D341Med (cell line): ENCODE results near the gene CFAP92.

Experiments
- DNase-seq: peaks from one replicate; pipeline ENCODE4 v3.0.0; 2012; ENCODE audit warnings: low spot score

Gene CFAP92

DNA sequence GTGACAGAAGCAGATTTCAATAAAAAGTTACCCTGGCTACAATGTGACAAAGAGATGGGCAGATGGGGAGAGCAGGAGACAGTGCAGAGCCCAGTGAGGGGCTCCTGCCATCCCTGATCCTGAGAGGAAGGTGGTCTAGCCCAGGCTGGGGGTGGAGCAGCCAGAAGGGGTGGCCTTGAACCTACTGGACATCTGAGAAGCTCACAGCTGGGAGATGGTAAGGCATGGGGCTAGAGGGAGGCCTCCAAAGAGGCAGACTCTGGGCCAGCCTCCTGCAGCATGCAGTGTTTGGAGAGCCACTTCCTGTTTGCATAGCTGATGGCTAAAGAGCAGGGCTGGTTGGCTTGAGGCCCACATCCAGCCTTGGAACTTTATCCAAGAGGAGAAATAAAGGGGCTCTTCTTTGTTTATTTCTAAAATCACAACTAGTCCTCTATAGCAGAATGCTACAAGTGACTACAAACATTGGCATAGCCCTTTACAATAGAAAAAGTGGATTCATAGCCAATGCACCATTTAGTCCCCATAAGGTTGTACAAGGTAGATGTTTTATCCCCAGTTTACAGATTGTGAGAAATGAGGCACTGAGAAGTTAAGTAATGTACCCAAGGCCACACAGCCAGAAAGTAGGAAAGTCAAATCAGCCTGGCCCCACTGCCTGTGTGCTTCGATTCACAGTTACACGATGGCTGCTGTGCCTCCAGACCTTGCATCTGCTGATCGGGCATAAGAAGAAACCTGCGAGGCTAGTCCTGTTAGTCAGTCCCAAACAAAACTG, 11.8 kb upstream of the CFAP92 start:
- DNase-seq = no peak

DNA sequence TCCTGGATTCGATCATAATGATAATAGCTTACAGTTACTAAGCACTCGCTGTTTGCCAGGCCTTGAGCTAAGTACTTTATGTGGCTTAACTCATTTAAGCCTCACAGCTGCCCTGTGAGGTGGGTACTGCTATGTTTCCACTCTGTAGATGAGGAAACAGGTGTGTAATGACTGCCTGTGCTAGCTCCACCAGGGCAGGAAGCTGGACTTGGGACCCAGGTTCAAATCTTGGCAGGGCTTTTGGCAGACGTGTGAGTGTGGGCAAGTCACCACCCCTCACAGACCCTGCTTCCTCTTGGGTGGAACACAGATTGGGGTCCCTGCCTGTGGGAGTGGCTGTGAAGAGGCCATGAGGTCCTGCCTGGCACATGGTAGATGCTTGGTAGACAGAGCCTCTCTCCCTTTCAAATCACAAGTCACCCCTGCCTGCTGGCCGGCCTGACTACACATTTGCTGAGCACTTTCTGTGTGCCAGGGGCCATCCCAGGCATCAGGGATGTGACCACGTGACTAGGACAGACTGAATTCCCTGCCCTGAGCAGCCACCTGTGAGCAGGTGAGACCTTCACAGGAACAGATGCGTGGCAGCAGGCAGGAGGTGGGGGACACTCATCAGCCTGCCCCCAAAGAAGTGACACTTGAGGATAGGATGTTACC, 10.9 kb upstream of the CFAP92 start:
- DNase-seq = no peak

DNA sequence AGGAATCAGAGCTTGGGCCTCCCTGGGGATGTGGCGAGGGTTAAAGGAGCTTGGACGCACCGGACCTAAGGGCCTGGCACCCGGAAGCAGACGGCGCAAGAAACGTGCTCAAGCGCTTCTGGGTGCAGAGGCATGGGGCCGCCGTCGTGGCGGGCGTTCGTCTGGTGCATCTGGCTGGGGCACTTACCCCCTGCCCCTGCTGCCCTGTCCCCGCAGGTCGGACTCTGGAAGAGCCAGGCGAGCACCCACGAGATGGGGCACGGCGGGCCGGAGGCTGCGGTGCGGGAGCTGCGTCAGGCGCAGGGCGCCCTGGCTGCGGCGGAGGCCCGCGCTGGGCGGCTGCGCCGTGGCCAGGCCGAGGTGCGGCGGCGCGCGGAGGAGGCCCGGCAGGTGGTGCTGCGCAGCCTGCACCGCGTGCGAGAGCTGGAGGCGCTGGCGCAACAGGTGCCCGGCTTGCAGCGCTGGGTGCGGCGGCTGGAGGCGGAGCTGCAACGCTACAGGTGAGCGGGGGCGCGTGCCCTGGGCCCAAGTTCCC, 9.8 kb upstream of the CFAP92 start:
- DNase-seq = peak; percentile 84

DNA sequence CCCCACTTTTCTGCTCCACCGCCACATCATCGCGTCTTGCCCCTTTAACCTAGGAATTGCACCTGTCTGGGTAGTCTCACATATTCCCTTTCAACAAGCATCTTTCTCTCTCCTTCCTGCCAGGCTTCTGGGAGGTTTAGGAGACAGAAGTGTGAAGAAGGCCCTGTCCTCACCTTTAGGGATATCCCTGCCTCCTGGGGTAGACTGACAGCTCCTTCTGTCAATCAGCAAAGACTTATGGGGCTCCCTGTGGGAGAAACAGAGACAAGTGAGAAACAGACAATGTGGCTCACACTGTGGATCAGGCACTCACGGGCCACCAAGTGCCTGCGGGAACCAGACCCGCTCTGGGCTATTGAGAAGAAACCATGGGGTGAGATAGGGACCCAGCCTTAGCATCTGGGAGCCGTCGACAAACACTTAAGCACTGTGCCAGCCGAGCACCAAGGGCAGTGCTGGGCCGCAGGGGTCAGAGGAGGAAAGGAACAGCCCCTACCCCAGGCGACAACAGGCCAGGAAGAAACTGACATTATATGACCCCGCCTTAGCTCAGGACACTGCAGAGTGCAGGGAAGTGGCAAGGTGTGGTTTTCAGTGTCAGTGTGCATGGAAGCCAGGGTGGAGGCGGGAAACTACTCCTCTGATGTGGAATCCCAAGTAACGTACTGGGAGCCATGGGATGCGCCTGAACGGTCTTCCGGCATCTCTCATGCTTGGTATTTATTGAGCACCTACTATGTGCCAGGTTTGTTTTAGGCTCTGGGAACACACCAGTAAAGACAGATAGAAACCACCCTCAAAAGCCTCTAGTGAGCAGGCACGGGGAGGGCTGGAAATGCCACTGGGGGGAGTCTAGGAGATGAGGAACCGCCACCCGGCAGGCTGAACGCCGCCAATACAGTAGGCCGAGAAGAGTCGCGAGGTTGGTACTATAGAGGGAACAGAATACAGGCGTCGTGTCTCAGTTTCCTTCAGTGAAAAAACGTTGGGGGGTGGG, 9.0 kb upstream of the CFAP92 start:
- no peak for DNase-seq

DNA sequence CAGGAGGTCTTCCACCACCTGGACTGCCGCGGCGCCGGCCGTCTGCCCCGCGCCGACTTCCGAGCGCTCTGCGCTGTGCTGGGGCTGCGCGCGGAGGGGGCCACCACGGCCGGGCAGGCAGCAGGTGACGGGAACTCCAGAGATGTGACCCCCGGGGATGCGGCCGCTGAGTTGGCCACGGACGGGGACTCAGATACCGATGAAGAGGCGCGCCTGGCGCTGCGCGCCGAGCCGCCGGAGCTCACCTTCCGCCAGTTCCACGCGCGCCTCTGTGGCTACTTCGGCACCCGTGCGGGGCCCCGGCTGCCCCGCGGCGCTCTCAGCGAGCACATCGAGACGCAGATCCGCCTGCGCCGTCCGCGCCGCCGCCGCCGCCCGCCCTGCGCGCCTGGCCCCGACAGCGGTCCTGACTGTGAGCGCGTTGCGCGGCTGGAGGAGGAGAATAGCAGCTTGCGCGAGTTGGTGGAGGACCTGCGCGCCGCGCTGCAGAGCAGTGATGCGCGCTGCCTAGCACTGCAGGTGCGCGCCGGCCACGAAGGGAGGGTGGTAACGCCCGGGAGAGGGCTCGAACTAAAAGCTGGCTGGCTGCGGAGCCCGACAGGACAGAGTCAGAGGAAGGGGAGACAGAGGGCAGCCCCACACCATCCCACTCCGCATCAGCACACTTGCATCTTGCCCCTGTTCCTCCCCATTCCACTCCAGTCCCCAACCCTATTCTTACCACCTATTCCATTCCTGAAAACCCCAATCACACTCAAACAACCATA, 8.1 kb upstream of the CFAP92 start:
- peak; percentile 64 for DNase-seq

DNA sequence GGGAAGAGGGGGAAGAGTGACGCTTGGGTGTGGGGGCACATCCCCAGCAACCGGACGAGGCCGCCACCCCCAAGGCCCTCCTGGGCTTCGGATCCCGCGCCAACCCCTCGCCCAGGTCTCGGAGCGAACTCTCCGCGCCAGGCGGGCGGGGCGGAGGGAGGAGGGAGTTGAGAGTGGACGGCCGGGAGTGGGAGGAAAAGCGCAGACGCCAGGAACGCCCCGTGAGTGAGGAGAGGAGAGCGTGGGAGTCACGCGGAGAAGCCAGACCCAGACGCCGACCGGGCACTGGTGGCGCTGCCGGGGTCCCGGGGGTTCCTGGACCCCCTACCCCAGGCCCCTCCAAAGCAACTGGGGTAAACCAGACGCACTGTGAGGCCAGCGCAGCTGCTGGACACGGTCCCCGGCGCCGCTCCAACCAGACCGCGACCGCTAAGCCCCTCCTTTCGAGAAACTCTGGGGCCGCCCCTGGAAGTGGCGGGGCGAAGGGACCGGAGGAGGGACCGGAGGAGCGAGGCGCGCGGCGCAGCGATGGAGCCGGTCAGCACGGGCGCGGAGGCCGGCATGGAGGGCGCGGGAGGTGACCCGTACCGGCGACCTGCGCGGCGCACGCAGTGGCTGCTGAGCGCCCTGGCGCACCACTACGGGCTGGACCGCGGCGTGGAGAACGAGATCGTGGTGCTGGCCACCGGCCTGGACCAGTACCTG, 7.4 kb upstream of the CFAP92 start, which contains the start of gene EFCC1:
Gene EFCC1, plus strand, starts transcription at position 204 of the 705 bp plus-strand sequence. Its CDS starts 325 bp downstream, at position 529.
- DNase-seq = no peak

DNA sequence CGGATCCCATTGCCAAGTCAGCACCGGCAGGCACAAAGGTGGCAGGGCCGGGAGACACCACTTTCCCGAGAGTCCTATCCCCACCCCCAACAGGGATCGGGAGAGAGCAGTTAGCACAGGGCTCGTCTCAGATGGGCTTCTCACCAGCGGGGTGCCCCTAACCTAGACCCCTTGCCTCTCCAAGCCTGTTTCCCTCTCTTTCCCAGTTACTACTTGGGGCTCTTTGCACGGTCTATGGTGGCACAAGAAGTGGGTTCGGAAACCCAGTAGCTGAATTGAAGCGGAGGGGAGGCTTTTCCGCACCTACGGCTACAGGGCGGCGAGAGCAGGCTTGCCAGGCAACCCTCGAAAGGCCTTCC, 6.8 kb upstream of the CFAP92 start:
- no peak for DNase-seq

DNA sequence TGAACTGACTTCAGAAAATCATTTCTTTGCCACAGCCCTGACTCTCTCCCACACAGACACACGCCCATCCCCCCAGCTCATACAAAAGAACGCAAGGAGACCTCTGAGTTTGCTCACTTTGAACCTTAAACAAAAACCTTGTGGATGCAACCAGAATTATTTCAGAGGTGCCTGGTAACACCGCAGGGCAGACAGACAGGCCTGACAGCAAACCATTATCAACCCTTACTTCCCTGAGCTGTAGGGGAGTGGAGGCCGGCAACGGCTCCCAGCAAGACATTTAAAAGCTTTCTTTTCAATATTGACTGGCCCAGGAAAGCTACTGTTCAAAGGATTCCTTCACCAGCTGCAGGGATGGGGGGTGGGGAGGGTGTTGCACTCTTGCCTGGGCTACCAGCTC, 5.2 kb upstream of the CFAP92 start:
- no peak for DNase-seq

DNA sequence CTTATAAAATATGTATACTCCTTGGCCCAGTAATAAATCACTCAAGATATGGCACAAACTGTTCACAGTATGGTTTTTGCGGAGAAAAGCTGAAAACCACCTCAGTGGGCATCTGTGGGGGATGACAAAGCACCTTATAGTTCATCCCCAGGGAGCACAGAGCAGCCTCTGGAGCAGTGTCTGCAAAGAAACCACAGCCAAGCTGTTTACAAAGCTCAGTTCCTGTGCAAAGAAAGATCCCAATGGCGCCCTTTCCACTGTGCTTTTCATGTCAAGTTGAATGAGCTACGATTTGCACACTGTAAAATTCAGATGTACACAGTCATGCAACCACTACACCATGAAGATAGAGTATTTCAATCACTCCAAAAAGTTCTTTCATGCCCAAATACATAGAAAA, 4.7 kb upstream of the CFAP92 start:
- DNase-seq = no peak

DNA sequence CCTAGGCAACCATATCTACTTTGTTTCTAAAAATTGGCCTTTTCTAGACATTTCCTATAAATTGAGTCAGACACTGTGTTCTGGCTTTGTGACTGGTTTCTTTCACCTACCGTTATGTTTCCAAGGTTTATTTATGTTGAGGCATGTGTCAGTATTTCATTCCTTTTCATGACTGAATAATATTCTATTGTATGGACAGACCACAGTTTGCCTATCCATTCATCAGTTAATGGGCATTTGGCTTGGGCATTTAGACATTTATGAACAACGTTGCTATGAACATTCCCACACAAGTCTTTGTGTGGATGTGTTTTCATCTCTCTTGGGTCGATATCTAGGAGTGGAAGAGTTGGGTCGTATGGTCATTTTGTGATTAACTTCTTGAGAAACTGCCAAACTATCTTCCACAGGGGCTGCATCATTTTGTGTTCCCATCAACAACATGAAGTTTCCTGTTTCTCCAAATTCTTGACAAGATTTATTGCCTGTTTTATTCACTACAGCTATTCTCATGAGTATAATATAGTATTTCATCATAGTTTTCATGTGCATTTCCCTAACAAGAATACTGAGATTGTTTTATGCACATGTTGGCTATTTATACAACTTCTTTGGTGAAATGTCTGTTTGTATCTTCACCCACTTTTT, 3.7 kb upstream of the CFAP92 start:
- DNase-seq = no peak

DNA sequence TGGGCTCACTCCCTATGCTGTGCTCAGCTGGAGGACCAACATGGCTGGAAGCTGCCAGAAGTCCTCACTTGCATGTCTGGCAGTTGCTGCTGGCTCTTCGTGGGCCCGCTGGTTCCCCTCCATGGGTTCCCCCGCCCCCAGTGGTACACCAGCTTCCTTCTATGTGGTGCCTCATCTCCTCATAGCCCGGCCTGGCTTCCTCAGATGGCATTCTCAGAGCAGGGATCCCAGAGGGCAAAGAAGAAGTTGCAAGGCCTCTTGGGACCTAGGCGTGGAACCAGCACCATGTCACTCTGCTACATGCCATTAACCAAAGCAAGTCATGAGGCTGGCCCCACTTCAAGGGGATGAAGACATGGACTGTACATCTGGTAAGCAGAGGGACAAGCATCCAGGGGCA, 2.9 kb upstream of the CFAP92 start:
- no peak for DNase-seq

DNA sequence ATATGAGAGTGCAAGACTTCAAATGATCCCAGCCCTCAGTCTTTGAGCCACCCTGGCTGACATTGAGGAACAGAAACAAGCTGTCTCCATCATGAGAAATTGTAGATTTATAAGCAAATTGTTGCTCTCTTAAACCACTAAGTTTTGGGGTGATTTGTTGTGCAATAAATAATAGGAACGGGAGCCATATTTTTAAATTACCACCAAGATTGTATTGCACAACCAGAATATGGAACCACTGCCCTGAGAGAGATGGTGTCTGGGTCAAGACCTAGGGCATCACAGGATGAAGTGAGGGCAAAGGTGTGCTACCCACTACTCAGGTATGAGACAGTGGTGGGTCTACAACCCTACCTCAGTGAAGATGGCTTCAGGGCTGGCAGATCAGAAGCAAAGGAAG, 2.3 kb upstream of the CFAP92 start:
- no peak for DNase-seq

DNA sequence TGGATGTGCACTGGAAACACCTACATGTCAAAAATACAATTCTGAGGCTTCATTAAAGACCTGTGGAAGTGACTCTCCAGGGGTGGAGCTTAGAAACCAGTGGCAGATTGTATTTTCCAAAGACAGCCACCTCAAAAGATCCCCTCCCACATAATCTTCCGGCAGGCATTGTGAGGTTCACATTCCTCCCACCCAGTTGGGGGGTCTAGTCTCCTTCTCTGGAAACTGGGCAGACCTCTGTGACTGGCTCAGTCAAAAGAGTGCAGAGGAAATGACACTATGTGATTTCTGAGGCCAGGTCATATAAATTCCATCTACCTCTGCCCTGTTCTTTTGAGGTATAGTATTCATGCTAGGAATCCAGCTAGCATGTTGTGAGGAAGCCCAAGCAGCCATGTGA, 1.9 kb upstream of the CFAP92 start:
- DNase-seq = no peak

DNA sequence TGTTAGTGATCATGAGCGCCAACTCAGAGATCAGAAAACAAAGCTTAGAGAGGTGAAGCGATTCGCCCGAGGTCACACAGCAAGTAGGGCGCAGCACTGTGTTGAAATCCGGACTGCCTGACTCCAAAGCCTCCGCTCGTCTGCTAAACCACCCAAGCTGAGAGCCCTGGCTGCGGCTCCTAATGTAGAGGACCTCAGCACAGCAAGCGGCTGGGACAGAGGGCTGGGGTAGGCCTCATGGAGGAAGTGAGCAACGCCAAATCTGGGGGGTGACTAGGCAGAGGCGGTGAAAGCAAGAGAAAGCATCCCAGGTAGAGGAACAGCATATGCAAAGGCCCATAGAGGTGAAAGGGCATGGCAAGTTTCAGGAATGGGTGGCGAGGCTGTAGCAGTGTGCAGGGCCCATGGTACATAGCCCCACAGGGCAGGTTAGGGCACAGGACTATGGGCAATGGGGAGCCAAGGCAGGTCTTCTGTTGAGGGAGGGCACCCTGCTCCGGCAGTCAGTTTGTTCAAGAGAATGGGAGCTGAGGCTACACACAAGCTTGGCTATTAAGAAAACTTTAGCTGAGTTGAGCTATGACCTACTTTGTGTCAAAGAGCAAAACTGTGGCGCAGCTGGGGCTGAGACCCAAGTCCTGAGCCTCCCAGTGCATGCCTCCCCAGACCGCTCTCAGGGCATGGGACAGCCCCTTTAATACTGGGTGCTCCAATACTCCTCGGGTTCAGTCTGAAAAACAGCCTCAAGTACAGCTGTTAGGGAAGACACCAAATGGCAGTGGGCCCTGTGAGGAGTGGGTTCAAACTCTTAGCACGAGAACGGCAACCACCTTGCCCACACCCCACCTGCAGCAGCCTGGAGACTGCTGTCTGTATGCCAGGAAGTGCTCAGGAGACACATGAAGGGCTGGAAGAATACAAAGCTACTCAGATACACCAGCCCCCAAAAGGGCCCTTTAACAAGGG, 988 bp upstream of the CFAP92 start:
- DNase-seq = no peak

DNA sequence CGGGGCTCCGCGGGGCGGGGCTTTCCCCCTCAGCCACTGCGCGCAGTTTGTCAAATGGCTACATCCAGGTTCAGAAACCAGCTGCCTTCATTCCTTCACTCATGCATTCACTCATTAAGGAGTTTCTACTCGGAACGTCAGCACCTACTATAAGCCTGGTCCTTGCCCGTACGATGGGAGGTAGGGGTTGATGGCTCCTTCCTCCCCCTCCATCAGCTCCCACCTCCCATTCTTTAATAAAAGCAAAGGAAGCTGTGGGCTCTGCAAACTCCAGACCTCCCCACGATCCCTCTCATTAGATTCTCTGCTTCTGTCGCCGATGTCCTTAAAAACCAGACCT, 267 bp upstream of the CFAP92 start:
- no peak for DNase-seq

DNA sequence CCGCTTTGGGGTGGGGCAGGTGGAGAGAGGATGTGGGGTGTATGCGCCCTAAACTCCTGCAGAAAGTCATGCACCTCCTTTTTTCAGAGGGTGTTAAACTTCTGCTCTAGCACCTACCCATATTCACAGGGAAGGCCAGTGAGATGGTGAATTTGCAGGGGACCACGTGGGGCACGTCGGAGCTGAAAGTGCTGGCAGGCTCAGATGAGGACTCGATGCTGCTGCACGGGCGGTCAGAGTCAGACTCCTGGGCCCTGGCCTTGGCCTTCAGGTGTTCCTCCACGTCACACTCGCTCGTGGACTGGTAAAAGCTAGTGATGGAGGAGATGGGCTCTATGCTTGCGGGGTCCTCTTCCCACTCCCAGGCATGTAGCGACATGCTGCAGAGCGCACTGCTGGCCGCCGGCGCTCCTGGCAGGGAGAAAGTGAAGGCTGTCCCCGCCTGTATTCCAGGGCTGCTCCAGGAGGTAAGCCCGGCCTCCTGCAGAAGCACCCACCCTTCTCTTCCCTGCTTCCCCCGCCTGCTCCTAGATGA, 883 bp downstream of the CFAP92 start:
- DNase-seq = no peak

DNA sequence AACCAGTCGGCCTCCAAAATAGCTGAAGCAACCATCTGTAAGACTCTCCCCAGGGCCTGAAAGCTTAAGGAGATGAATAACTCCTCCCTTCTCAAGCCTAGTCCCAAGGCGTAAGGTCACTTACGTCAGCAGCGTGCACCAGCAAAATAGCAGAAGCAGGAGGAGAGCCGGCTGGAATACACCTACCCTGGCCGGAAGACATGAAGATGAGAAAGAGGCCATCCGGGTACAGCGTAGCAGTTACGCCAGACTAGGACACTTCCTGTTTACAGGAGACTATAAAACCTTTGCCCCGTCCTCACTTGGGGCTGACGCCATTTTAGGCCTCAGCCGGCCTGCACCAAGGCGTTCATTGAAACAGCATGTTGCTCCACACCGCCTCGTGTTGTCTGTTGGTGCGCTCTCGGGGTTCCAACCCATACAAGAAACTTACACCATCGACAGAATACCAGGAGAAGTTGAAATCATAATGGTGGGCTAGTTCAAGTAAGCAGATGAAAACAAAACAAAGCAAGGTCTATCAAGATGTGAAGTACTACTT, 2.5 kb downstream of the CFAP92 start:
- no peak for DNase-seq

DNA sequence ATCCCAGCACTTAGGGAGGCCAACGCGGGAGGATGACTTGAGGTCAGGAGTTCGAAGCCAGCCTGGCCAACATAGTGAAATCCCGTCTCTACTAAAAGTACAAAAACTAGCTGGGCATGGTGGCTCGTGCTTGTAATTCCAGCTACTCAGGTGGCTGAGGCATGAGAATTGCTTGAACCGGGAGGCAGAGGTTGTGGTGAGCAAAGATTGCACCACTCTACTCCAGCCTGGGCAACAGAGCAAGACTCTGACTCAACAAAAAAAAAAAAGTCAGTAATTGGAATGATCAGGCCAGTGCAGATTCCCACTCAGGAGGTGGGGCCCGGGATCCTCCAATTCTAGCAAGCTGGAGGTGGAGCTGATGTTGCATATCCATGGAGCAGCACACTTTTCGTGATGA, 5.6 kb downstream of the CFAP92 start:
- DNase-seq = no peak
